ENCODE measurements around the gene SFI1.
A peak's percentile ranks its signal among the peaks of the same experiment; 100 is the strongest.
"Not testable (repeated sequence)": the region's sequence is repeated elsewhere in the genome, so short reads cannot be mapped to it uniquely, and the experiment has no call there.

The SFI1 gene

DNA sequence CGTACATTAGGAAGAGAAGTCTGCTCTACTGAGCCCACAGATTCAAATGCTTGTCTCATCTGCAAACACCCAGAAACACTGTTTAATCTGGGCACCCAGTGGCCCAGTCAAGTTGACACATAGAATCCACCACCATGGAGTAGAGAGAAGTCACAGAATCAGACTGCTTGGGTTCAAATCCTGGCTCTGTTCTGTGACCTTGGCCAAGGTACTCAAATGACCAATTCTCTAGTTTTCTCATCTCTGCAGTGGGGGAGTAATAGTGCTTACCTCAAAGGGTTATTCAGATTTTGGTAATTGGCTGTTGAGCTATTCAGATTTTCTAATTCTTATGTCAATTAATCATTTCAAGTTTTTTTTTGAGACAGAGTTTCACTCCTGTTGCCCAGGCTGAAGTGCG is 93.8 kb downstream of the SFI1 start:
- DNase-seq = not testable (repeated sequence)

DNA sequence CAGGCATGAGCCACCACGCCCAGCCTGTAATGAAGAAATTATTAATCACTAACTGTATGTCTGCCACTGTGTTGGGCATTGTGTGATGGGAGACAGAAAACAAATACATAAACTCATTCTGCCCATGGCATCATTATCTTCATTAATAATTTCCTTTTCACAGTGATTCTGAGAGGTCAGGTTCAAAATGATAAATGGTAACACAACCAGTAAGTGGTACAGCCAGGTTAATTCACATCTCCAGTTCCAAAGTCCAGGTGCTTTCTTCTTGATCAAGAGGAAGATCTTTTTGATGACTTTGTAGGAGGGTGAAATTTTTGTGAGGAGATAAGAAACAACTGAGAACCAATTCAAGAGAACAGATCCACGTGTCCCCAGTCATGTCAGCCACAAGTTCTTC is 98.9 kb downstream of the SFI1 start:
- no peak for DNase-seq

GRCh38 chr22:31602259-31602952 is 106.1 kb downstream of the SFI1 start:
- no peak for DNase-seq

DNA sequence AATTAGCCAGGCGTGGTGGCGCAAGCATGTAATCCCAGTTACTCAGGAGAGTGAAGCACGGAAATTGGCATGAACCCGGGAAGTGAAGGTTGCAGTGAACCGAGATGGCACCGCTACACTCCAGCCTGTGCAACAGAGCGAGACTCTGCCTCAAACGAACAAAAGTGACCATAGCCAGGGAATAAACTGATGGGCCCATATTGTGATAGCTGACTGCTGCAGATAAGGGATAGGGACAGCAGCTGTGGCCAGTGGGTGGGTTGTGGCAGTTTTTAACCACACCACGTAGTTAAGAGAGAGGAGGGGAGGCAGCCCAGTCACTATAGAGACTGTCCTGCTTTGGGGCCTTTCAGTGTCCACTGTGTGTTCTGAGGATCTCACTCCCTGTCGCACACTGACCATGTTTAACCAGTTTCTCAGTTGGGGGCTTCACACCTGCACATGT is 106.8 kb downstream of the SFI1 start:
- DNase-seq = no peak

DNA sequence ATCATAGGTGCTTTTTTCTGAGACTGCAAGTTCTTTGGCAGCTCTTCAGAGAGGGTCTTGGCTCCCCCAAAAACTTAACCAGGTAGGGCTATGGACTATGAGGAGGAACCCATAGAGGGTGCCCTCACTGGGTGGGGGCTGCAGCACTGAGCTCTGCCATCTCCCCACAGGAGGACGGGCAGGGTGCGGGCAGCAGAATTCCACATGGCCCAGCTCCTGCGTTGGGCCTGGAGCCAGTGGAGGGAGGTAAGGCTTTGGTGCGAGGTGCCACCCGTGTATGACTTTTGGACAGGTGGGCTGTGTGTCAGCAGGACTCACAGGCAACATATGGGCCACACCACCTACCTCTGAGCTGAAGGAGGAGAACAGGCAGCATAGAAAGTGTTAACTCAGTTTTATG is 107.2 kb downstream of the SFI1 start:
- no peak for DNase-seq

DNA sequence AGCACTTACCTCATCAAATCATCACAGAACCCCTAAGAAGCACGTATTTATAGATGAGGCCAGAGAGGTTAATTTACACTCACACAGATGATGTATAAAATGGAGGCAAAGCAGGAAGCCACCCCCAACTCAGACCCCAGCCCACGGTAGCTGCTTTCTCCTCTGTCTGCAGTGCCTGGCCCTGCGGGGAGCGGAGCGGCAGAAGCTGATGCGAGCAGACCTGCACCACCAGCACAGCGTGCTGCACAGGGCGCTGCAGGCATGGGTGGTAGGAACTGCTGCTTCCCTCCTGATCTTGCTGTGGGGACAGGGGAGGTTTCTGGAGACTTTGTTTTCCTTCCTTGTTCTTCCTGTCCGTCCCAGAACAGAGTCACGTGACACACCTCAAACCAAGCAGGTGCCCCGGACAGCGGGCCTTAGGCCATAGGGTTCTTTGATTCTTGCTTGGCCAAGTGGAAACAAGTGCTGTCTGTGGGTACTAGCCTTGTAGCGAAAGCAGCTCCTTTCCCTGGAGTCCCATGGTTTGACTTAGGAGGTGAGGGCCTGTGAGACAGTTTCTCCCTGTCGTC is 107.9 kb downstream of the SFI1 start:
- no peak for DNase-seq

DNA sequence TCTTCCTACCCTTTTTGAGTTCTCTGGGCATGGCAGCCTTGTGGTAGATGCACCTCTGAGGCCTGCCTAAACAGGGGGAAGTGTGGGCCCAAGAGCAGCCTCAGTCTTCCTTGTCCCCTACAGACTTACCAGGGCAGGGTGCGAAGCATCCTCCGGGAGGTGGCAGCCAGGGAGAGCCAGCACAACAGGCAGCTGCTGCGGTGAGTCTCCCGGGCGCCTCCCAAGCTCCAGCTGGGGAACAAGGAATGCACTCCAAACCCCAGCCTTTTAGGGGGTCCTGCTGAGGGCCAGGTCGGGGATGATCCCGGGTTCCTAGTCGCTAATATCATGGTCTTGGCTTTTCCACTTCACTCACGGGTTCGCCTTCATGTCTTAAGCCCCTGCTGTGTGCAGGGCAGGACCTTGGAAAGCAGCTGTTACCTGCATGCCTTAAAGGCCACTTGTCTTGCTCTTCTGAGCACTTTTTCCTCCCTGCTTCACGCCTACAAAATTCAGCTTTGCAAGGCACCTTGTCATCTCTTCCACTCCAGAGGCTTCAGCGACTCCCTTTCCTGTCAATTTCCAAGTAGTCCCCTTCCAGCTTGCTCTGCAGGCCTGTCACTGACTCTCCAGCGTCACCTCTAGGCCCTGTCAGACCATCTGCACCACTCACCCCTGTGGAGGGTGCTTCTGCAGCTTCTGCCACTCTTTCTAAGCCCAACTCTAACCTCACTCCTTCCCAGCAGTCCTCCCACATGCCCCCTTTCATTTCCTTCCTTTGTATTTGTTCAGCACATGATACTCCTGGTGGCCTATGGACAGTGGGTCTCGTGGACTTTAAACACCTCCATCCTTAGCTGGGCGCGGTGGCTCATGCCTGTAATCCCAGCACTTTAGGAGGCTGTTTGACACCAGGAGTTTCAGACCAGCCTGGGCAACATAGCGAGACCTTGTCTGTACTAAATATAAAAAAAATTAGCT is 108.7 kb downstream of the SFI1 start:
- no peak for DNase-seq

- DNase-seq = no peak
Measured at GRCh38 chr22:31605851-31606585, 109.7 kb downstream of the SFI1 start.

GRCh38 chr22:31607696-31608095 is 111.4 kb downstream of the SFI1 start:
- DNase-seq = no peak

- DNase-seq = no peak
Measured at GRCh38 chr22:31609716-31610115, 113.4 kb downstream of the SFI1 start.

GRCh38 chr22:31610611-31611010 is 114.3 kb downstream of the SFI1 start:
- DNase-seq = no peak

GRCh38 chr22:31611061-31611760 is 114.9 kb downstream of the SFI1 start:
- DNase-seq = no peak

GRCh38 chr22:31612891-31613285 is 116.6 kb downstream of the SFI1 start:
- DNase-seq = no peak

- no peak for DNase-seq
Measured at GRCh38 chr22:31613286-31613903, 117.1 kb downstream of the SFI1 start.

GRCh38 chr22:31613904-31614296 is 117.6 kb downstream of the SFI1 start:
- no peak for DNase-seq

DNA sequence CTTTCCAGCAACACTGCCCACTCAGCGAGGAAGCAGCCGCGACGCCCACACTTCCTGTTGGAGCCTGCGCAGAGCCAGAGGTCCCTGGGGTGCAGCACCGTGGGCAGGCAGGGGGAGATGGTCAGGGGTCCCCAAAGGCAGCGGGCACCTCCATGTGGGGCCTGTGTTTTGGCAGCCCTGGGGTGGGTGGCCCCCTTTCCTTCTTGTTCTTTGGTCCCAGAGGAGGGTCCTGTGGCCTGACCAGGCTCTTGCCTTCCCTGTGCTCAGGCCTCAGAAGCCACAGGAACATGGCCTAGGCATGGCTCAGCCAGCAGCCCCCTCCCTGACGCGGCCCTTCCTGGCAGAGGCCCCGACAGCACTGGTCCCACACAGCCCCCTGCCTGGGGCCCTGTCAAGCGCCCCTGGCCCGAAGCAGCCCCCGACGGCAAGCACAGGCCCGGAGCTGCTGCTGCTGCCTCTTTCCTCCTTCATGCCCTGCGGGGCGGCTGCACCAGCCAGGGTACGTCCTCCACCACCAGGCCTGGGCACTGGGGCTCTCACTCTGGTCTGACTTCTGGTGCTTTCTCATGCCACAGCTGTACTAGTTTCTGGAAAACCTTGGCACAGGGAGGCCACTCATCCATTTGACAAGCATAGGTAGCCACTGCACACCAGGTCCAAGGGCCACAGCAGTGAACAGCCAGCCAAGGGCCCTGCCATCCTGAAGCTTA is 118.6 kb downstream of the SFI1 start:
- no peak for DNase-seq

GRCh38 chr22:31615491-31615860 is 119.1 kb downstream of the SFI1 start:
- DNase-seq = no peak

- DNase-seq = no peak
Measured at GRCh38 chr22:31615940-31616314, 119.6 kb downstream of the SFI1 start.

- DNase-seq = peak; percentile 16
Measured at GRCh38 chr22:31616315-31616980, 120.1 kb downstream of the SFI1 start.

DNA sequence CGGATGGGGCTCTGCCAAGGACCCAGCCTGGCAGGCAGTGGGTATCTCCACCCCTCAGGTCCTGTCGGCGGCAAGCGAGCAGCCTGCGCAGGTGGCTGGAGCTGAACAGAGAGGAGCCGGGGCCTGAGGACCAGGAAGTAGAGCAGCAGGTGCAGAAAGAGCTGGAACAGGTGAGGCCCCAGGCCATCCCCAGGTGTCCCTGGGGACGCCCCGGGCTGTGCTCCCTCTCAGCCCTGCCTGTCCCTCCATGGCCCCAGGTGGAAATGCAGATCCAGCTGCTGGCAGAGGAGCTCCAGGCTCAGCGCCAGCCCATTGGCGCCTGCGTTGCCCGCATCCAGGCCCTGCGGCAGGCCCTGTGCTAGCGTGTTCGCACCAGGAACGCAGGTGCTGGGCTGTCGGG is 121.7 kb downstream of the SFI1 start:
- DNase-seq = no peak
